Endothelial cell of umbilical vein (primary cell): ENCODE data around the gene ANKS1A. TPM values are rescaled to one million over a fixed set of nuclear protein-coding genes. Genes with fewer than 3 reads are reported as not detected.

Experiments used
- BruUV-seq: library from RNA; stranded (reverse); fragments of 400-500 nt; replicated peaks from 2 replicates; lab custom pipeline; 2021; lab: Mats Ljungman, UMichigan
- CTCF ChIA-PET: fragments of 300-600, 350-600 bp; sonication (Branson Sonifier 250); formaldehyde crosslinking; loops from one replicate; lab custom pipeline; 2021; ENCODE audit warnings: antibody characterized with exemption, inconsistent platforms; lab: Charles Lee
- POLR2A ChIA-PET: fragments of 300-600, 350-600 bp; sonication (Branson Sonifier 250); formaldehyde crosslinking; loops from one replicate; lab custom pipeline; 2021; ENCODE audit warnings: antibody characterized with exemption, inconsistent platforms; lab: Charles Lee
- DNase-seq: peaks from one replicate; pipeline ENCODE4 v3.0.0-alpha.2; 2011; ENCODE audit warnings: low read depth, low spot score
- FAIRE-seq: peaks from 2 replicates; lab custom pipeline; 2011; peaks lifted over from hg19 to GRCh38; lab: Jason Lieb, UNC
- H2AFZ ChIP-seq: 2 replicates; pipeline ENCODE4 v1.6.0; 2012; ENCODE audit warnings: low read depth, low read length, control low read depth, inconsistent platforms
- H3K27ac ChIP-seq: 2 replicates; pipeline ENCODE4 v1.5.1; 2011; ENCODE audit warnings: low read depth, mild to moderate bottlenecking, control low read depth, low read length, moderate library complexity; ENCODE audit not compliant: insufficient read depth
- H3K27me3 ChIP-seq, 2 experiments: 2 replicates each; pipeline versions ENCODE4 v1.6.0 to v1.6.1; 2011; ENCODE audit warnings: low read length in 2 of 2, mixed read lengths in 1 of 2; ENCODE audit not compliant: control insufficient read depth in 2 of 2, insufficient read depth in 2 of 2
- H3K36me3 ChIP-seq, 2 experiments: 2 replicates in 1 of 2; 3 replicates in 1 of 2; pipeline ENCODE4 v1.5.1; 2011; ENCODE audit warnings: low read length in 2 of 2, mild to moderate bottlenecking in 1 of 2, moderate library complexity in 1 of 2; ENCODE audit not compliant: control insufficient read depth in 2 of 2, insufficient read depth in 2 of 2; ENCODE audit errors: extremely low read depth in 1 of 2
- H3K4me1 ChIP-seq: 3 replicates; pipeline ENCODE4 v1.5.1; 2011; ENCODE audit warnings: mild to moderate bottlenecking, low read length; ENCODE audit not compliant: control insufficient read depth, insufficient read depth; ENCODE audit errors: extremely low read depth
- H3K4me2 ChIP-seq: 2 replicates; pipeline ENCODE4 v1.6.1; 2011; ENCODE audit warnings: low read length, control low read depth, mixed read lengths; ENCODE audit not compliant: insufficient read depth
- H3K4me3 ChIP-seq, 3 experiments: fragments of 200-600 bp in 1 of 3; sonication (generic), shearing (Covaris generic) in 1 of 3; replicated peaks in 1 of 3; 2 replicates each; pipeline ENCODE4 v1.5.1; 2011 to 2016; ENCODE audit warnings: control low read depth in 3 of 3, low read length in 3 of 3, mild to moderate bottlenecking in 2 of 3, inconsistent platforms in 1 of 3, low read depth in 1 of 3, moderate library complexity in 1 of 3; ENCODE audit not compliant: insufficient read depth in 1 of 3
- H3K79me2 ChIP-seq: 2 replicates; pipeline ENCODE4 v1.6.0; 2012; ENCODE audit warnings: low read length, inconsistent platforms; ENCODE audit not compliant: control insufficient read depth, insufficient read depth
- H3K9ac ChIP-seq: replicated peaks from 2 replicates; pipeline ENCODE3; 2011; ENCODE audit warnings: low read length, control low read depth; ENCODE audit not compliant: insufficient read depth; ENCODE audit errors: extremely low read depth
- H3K9me1 ChIP-seq: replicated peaks from 3 replicates; pipeline ENCODE4 v1.6.0; 2011; ENCODE audit warnings: mild to moderate bottlenecking, low read length; ENCODE audit not compliant: control insufficient read depth, insufficient read depth; ENCODE audit errors: extremely low read depth
- H3K9me3 ChIP-seq: replicated peaks from 2 replicates; pipeline ENCODE4 v1.5.1; 2012; ENCODE audit warnings: low read length, inconsistent platforms; ENCODE audit not compliant: control insufficient read depth, insufficient read depth
- H4K20me1 ChIP-seq: replicated peaks from 2 replicates; pipeline ENCODE3; 2011; ENCODE audit warnings: mild to moderate bottlenecking, low read length; ENCODE audit not compliant: control insufficient read depth, insufficient read depth; ENCODE audit errors: extremely low read depth
- EZH2 ChIP-seq: IDR thresholded peaks from 2 replicates; pipeline ENCODE4 v1.6.1; 2012; ENCODE audit warnings: borderline replicate concordance, low read depth, mild to moderate bottlenecking, moderate library complexity, low read length, inconsistent platforms; ENCODE audit not compliant: severe bottlenecking
- FOS ChIP-seq: IDR thresholded peaks from 2 replicates; pipeline ENCODE4 v1.6.1; 2011; ENCODE audit warnings: mild to moderate bottlenecking, low read length, moderate library complexity, borderline replicate concordance; ENCODE audit not compliant: insufficient read depth
- GATA2 ChIP-seq: IDR thresholded peaks from 2 replicates; pipeline ENCODE4 v1.7.0; 2011; ENCODE audit warnings: low read depth, mild to moderate bottlenecking, moderate library complexity, mixed read lengths, low read length; ENCODE audit not compliant: insufficient read length, insufficient read depth
- JUN ChIP-seq: IDR thresholded peaks from 2 replicates; pipeline ENCODE4 v1.6.1; 2011; ENCODE audit warnings: borderline replicate concordance, low read depth; ENCODE audit not compliant: insufficient read length, insufficient read depth
- MYC ChIP-seq: IDR thresholded peaks from one replicate; pipeline ENCODE4 v1.6.1; 2011; ENCODE audit warnings: mild to moderate bottlenecking, low read depth, low read length
- POLR2A ChIP-seq: IDR thresholded peaks from 2 replicates; pipeline ENCODE4 v1.6.1; 2012; ENCODE audit warnings: low read depth, mild to moderate bottlenecking, control low read depth, low read length
- POLR2AphosphoS5 ChIP-seq: IDR thresholded peaks from 2 replicates; pipeline ENCODE4 v1.6.1; 2012; ENCODE audit warnings: low read depth, mild to moderate bottlenecking, control low read depth, low read length, moderate library complexity; ENCODE audit not compliant: insufficient read depth
- dilution Hi-C: fragments of 300-500 bp; cut with MboI; formaldehyde crosslinking; loops from one replicate; pipeline ENCODE4 v1.15.0; 2019; ENCODE audit warnings: low sequenced_read_pairs; ENCODE audit not compliant: extremely low pct_ligation_motif_present
- intact Hi-C: fragments of 100-400 bp; cut with micrococcal nuclease; formaldehyde crosslinking; loops from one replicate; pipeline ENCODE4 v1.10.0; 2022
- polyA plus RNA-seq, 4 experiments: library from polyadenylated mRNA; depleted of rRNA in 3 of 4; stranded (reverse) in 3 of 4; unstranded in 1 of 4; fragments of >200 nt; gene quantifications; 2 replicates each; pipeline versions ENCODE4 v1.2.1 to v1.2.3, GENCODE V29; 2011 to 2012; ENCODE audit warnings: missing spikeins in 1 of 4
- total RNA-seq: library from RNA; stranded (reverse); gene quantifications from 2 replicates; pipeline ENCODE4 v1.2.3, GENCODE V29; 2021
- TF ChIP-seq, protein P1 (sequence below), 2 donors: IDR thresholded peaks; 1 replicate in 1 of 2; 2 replicates in 1 of 2; pipeline ENCODE4 v1.5.1; 2011; ENCODE audit warnings: low read length in 2 of 2, mild to moderate bottlenecking in 2 of 2, moderate library complexity in 2 of 2, control low read depth in 1 of 2, inconsistent platforms in 1 of 2, low read depth in 1 of 2; ENCODE audit not compliant: insufficient read depth in 1 of 2; ENCODE audit errors: extremely low read depth in 1 of 2
- TF ChIP-seq, protein P2 (sequence below): IDR thresholded peaks from 2 replicates; pipeline ENCODE4 v1.6.1; 2011; ENCODE audit not compliant: insufficient read depth, insufficient read length

The ANKS1A gene
- total and polyA plus RNA-seq, 2 donors (not counting 3 experiments of a cell fraction or from before 2014, with no cell fraction given), result 8.9 to 26.1 TPM

GRCh38 chr6:35086282-35086632, 197.2 kb downstream of the ANKS1A start:
- FAIRE-seq (no peak), DNase-seq (no peak)
- no TSS peak for BruUV-seq
- H3K79me2 ChIP-seq, result no peaks in the 10 kb centered on the region
- no peak overlapping the region for H3K9ac ChIP-seq
- TF ChIP-seq GATA2 (no peak), MYC (no peak), JUN (no peak), FOS (no peak), EZH2 (no peak), POLR2A (no peak), POLR2AphosphoS5 (no peak)
- TF ChIP-seq, protein P1, sequence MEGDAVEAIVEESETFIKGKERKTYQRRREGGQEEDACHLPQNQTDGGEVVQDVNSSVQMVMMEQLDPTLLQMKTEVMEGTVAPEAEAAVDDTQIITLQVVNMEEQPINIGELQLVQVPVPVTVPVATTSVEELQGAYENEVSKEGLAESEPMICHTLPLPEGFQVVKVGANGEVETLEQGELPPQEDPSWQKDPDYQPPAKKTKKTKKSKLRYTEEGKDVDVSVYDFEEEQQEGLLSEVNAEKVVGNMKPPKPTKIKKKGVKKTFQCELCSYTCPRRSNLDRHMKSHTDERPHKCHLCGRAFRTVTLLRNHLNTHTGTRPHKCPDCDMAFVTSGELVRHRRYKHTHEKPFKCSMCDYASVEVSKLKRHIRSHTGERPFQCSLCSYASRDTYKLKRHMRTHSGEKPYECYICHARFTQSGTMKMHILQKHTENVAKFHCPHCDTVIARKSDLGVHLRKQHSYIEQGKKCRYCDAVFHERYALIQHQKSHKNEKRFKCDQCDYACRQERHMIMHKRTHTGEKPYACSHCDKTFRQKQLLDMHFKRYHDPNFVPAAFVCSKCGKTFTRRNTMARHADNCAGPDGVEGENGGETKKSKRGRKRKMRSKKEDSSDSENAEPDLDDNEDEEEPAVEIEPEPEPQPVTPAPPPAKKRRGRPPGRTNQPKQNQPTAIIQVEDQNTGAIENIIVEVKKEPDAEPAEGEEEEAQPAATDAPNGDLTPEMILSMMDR (IDR thresholded peaks at IDR 0.05; ENCODE audit: extremely low read depth in 1 of 2, insufficient read depth in 1 of 2, low read depth in 1 of 2, low read length in 2 of 2), result no peak
- TF ChIP-seq, protein P2, sequence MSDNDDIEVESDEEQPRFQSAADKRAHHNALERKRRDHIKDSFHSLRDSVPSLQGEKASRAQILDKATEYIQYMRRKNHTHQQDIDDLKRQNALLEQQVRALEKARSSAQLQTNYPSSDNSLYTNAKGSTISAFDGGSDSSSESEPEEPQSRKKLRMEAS, result no peak
- POLR2A ChIA-PET, result no interaction called here
- dilution Hi-C loops, result no loop called here
- no peak overlapping the region for H3K4me3 ChIP-seq
- H3K27me3 ChIP-seq, result no peaks in the 10 kb centered on the region
- no peak overlapping the region for H3K4me2 ChIP-seq
- CTCF ChIA-PET, result interaction anchor here (0.9 to 2.5 kb wide), 3 partner anchors 37 to 99 kb away, joined by 3 to 9 read pairs (median 3); no protein-coding TSS in a partner anchor
- no peaks in the 10 kb centered on the region for H3K9me1 ChIP-seq
- H3K27ac ChIP-seq, result no peak overlapping the region
- peaks cover 4% of the 10 kb centered on the region for H3K4me1 ChIP-seq
- peaks cover 0 to 42% of the 10 kb centered on the region in 2 experiments for H3K36me3 ChIP-seq
- no peak overlapping the region for H2AFZ ChIP-seq
- H4K20me1 ChIP-seq, result no peaks in the 10 kb centered on the region
- no peaks in the 10 kb centered on the region for H3K9me3 ChIP-seq
- intact Hi-C loops, result no loop called here
